HG02884 (cell line): Measurements from ENCODE around the gene NUP153.

Experiments
- ATAC-seq: cut with Tn5 transposase; IDR thresholded peaks from one replicate; pipeline ENCODE4 v1.9.1; 2021; ENCODE audit warnings: mild to moderate bottlenecking, moderate library complexity; ENCODE audit not compliant: unreplicated experiment

NUP153 gene

DNA sequence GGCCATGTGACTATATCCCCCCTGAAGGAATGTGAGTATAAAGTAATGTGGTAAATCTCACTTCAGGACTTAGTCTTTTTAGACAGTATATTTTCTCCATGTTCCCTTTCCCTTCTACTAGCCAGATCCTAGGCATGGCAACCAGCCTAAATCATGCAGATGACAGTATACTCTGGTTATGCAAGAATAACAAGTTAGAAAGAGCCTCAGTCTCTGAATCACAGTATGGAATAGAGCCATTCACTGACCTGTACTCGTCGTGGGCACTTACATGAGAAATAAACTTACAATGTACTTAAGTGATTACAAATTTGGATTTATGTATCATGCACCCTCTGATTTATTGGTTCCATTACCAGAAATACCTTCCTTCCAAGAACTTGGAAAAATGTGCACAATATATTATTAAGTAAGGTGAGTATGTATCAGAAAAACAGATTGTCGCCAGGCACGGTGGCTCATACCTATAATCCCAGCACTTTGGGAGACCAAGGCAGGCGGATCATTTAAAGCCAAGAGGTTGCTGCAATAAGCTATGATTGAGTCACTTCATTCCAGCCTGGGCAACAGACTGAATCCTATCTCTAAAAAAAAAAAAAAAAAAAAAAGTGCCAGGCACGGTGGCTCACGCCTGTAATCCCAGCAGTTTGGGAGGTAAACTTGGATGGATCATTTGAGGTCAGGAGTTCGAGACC is 131.7 kb downstream of the NUP153 start:
- ATAC-seq = no peak

DNA sequence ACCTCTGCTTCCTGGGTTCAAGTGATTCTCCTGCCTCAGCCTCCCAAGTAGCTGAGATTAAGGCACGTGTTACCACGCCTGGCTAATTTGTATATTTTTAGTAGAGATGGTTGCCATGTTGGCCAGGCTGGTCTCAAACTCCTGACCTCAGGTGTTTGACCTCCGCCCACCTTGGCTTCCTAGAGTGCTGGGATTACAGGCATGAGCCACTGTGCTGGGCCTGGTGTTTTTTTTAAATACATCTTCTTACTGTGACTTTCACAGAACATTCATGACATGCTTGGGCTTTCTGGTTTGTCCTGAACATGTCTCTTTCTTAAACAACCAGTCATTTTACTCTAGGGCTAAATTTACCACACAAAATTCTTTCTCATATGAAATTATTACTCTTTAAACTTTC is 141.3 kb downstream of the NUP153 start:
- ATAC-seq = no peak
